Suppressor macrophage treated with lipopolysaccharide for 4 hours (primary cell): ENCODE data around the gene FAM9C.
A peak's percentile ranks its signal among the peaks of the same experiment; 100 is the strongest.

ENCODE experiments used
- DNase-seq: peaks from one replicate; pipeline ENCODE4 v3.0.0-alpha.2; 2020

FAM9C gene

DNA sequence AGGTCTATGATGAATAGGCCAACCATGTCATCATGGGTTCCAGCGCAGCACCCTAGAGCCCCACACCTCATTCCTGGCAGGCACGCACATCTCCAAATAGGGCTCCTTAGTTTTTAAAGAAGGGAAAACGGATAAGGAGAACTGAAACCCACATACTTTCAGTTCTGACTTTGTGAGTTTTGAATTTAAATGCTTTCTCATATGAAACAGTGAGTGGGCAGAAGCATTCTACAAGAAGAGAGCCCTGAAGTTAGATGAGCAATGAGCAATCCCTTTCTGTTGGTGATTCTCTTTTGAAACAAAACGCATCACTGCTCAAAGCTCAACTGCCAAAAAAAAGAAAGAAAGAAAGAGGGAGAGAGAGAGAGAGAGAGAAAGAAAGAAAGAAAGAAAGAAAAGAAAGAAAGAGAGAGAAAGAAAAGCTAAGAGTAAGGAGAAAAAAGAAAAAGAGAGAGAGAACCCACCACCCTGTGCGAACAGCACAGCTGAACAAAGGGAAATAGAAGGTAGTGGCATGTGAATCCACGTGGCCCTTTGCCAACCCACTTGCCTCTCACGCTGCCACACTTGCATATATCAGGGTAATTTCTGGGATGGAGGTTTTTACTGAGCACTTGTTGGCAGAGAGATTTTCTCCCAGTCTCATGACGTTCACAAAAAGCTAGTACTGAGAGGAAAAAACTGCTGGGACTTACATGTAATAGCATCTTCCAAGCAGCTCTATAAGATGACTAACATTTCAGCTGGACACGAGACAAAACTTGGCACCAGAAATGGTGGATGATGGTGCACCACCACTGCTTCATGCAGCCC is 38.6 kb downstream of the FAM9C start:
- DNase-seq: peak; percentile 88

DNA sequence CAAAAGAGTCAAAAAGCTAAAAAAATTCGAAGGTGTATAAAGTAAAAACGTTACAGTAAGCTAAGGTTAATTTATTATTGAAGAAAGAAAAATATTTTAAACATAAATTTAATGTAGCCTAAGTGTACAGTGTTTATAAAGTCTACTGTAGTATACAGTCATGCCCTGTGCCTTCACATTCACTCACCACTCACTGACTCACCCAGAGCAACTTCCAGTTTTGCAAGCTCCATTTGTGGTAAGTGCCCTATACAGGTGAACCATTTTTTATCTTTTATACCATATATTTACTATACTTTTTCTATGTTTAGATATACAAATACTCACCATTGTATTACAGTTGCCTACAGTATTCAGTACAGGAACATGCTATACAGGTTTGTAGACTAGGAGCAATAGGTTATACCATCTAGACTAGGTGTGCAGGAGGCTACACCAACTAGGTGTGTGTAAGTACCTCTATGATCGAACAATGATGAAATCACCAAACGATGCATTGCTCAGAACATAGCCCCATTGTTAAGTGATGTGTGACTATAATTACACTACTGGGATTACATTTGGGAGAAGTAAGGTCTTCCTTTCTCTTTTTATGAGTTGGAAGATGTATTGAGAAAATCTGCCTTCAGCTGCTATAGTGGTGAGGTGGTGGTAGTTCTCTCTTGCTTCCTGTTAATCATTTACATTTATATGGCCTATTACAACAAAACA is 42.3 kb downstream of the FAM9C start:
- peak; percentile 53 for DNase-seq

DNA sequence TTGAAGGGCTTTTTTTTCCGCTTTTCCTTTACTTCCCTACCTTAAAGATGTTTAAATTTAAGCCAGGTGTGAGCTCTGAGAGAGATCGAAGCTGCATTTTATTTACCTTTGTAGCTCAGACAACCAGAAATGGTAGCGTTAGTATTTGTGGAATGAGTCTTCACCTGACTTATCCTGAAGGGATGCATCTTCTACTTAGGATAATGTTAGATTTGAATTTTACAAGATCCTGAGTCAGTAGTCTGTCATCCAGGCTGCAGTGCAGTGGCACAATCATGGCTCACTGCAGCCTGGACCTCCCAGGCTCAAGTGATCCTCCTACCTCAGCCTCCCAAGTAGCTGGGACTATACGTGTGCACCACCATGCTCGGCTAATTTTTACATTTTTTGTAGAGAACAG is 43.3 kb downstream of the FAM9C start:
- DNase-seq: no peak

DNA sequence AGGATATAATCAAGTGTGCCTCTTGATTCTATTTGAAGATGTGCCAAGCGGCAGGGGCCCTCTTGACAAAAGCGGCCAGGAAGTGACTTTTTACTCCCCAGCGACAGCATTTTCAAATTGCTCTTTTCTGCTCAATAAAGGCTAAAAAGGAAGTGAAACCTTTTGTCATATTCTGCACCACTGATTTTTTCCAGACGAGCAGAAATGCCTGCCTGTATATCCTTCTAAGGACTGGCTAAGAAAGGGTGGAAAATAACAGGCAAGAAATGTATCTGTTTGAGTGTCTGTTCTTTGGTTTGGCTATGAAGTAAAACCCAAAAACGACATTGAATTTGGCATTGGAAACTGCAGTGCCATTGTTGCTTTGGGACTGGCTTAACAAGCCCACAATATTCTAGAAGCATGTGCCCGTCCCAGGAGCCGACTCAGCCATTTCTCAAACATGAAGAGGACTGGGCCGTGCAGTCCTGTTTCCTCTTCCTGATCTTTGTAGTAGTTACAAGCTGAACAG is 44.1 kb downstream of the FAM9C start:
- DNase-seq: peak; percentile 69

DNA sequence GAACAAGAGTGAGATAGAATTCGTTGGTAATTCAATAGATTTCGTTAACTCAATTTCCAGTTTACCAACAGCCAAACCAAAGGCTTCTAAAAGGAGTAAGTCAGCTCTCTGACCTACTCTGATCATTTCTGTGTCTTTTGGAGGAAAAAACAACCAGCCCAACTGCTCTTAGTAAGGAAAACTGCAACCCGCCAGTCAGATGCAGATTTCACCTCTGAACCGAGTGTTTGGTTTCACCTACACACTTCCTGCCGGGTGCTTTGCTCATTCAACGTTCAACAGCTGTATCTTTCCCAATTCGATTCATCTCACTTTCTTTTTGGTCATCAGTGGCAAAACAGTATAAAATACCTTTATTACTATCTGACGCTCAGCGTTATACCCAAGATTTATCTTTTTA is 45.0 kb downstream of the FAM9C start:
- DNase-seq: peak; percentile 47

DNA sequence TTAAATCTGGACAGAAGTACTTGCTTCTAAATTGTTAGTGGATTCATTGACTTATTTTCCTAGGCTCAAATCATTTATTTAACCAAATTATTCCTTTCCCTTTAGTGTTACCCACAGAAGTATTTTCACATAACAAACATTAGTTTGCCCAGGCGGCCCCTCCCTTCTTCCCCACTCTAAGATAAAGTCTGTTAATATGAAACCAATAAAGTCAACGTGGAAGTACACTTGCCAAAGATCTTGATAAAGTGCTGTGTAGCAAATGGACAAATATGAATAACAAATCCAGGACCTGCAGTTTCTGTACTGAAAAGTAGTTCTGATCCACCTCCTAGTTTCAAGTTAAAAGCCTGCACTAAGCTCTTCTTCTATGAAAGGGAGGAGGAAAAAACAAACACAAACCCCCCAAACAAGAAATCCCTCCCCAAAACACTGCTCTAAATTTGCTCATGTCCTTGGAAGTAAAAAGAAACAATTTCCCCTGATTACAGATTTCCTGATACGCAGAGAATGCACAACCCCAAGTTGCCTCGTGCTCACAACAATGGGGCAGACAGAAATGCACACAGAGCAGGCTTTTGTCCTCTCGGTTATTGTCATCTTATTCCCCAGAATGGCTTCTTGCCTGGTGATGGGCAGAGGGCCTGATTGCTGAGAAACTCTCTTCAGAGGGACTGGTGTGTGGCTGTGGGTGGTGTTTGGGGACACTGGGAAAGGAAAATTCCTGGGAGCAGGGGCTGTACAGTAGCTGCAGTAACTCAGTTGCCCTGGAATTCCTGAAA is 46.3 kb downstream of the FAM9C start:
- DNase-seq: no peak

DNA sequence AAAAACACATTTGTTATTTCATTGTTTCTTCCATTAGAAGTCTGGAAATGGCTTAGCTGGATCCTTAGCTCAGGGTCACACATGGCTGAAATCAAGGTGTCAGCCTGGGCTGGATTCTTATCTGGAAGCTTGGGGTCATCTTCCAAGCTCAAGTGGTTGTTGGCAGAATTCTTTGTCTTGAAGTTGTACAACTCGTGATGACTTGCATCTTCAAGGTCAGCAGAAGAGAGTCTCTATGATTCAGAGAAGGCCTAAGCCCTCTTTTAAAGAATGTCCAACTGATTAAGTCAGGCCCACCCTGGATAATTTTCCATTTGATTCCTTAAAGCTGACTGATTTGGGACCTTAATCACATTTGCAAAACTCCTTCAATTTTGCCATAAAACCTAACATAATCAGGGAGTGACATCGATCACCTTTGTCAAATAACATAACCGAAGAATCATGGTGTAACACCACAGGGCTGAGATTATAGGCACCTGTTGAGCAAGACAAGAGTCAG is 47.4 kb downstream of the FAM9C start:
- no peak for DNase-seq

DNA sequence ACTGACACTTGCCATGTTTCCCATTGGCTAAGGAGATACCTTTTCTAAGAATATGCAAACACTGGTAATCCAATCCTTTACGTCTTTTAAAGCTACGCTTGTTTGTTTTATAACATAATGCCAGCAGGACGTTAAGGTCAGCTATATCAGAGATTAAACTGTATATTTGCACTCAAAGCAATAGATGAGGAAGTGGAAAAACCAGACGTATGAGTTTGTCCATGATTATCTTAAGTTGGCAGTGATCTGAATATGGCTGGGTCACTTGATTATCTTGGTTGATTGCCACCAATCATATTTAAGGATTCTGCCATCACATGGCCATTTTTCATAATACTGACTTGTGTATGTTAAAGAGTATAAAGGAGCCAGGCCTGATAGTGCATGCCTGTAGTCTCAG is 50.1 kb downstream of the FAM9C start:
- DNase-seq: no peak

DNA sequence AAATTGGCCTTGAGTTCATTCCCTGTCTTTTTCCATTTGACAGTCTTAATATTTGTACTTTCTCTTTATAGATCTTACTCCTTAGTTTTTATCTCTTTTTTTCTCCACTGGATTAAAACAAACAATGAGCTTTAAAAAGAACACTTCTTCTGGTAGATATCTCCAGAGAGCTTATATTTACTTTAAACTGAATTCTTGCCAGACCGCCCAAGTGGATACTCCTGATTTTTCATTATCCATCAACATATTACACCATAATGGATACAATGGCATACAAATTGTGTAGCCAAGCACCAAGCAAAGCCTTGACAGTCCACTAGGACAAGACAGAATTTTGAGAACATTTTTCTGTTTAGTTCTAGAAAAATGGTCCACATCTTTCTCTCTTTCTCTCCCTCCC is 50.6 kb downstream of the FAM9C start:
- no peak for DNase-seq

DNA sequence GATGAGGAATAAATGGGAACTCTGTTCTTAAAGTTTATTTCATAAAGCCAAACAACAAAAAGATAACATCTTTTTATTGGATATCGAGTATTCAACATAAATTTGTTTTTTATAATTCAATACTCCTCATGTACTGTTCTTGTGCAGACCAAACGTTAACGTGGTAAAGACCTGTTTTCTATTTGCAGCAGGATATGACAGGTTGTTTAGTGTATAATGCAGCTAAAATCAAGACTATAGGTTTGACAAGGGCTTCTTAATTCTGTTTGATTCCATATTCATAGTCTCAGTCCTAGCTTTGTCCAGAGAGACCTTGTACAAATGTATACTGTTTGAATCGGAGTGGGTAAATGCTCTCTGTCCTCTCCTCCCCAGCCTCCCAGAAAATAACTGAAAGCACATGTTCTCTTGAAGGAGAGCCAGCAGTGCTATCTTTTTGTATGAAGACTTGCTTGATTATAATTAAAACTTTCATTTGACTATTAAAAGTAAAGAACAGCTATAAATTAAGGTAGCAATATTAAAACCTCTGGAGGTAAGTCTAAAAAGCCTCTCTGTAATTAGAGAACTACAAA is 51.8 kb downstream of the FAM9C start:
- no peak for DNase-seq

DNA sequence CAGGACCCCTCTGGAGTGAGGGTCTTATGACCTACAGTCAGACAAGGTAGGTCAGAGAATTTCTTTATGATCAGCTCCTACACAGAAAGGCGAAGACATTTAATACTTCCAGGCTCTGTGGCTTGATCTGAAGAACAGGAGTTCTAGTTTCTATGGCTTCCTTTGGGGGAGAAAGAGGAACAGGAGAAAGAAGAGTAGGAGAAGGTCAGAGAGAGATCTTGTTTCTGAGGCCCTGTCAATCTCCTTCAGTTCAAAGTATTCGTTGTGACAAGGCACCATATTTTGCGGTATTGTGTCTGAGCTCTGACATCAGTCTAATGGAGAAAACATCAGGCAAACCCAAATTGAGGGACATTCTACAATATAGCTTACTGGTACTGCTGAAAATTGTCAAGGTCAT is 52.8 kb downstream of the FAM9C start:
- DNase-seq: no peak

DNA sequence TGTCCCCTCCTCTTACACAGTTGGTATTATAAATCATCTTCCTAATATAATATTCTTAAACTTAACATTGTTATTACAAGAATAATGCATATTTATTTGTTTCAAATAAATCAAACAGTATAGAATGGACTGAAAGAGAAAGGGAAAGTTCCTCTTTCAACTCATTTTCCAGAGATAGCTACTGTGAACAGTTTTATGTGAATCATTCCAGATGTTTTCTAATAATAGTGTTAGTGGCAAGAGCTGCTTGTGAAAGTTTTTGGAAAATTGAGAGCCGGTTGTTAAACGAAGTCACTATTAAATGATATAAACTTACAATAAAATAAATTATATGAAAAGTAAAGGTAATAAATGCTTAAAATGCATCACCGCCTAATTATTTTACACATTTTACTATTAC is 55.0 kb downstream of the FAM9C start:
- DNase-seq: peak; percentile 30

DNA sequence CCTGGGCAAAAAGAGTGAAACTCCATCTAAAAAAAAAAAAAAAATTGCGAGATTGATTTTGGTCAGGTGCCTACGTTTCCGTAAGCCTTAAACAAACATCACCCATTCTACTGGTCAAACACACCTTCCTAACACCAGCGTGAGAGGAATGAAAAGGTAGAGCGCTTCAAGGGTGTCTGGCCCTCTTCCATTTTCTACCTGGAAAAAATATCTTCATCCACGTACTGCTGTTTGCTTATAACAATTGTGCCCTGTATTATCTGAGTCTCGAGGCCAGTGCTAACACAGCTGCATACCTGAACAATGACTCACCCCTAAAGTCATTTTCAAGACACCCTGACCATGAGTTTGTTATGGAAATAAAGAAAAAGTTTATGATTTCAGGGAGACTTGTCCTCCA is 55.6 kb downstream of the FAM9C start:
- DNase-seq: no peak

DNA sequence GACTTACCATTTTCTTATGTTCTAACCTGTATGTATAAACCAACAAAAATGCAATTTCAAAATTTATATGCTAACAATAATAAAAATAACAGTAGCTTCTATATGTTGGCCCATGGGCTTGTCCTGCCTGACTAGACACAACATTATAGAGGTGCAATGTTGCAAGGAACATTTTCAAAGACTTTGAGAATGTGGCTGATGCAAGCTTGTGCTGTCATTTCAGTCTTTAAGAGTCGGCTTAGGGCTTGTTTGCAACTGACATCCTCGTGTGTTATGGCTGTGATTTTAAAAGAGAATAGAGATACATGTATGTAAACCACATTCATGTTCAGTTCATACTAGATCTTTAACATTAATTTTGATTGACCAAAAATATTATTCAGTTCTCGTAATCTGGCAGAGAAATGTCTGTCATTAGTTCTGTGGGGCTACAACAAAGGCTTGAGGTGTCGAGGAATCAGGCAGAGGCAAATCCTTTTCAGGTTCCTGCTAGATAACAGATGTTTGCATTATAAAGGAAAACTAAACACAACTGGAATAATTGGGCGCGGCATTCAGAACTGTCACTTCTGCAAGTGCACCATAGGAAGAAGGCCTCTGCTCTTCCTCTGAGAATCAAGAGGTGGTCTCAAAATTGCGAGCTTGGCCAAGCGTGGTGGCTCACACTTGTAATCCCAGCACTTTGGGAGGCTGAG is 56.4 kb downstream of the FAM9C start:
- DNase-seq: no peak

DNA sequence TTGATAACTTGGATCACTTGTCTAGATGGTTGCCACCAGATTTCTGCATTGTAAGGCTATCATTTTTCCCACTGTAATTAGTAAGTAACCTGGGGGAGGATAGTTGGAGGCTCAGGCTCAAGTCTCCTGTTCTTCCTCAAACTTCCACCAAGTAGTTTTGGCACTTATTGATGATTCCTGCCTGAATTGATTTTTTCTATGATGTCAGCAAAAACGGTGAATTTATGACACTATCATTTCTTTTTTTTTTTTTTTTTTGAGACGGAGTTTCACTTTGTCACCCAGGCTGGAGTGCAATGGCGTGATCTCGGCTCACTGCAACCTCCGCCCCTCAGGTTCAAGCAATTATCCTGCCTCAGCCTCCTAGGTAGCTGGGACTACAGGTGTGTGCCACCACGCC is 57.1 kb downstream of the FAM9C start:
- DNase-seq: no peak

DNA sequence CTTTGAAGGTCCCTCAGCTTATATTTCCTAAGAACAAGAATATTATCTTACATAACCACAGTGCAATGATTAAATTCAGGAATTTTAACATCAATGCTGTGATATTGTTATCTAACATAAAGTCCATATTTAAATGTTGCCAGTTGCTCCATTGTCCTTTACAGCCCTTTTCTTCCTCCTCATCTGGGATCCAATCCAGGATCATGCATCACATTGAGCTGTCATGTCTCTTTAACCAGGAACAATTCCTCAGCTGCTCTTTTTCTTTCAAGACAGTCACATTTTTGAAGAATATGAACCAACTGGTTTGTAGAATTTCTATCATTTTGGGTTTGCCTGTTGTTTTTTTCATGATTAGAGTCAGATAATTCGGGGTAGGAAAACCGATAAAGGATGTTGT is 57.5 kb downstream of the FAM9C start:
- no peak for DNase-seq

DNA sequence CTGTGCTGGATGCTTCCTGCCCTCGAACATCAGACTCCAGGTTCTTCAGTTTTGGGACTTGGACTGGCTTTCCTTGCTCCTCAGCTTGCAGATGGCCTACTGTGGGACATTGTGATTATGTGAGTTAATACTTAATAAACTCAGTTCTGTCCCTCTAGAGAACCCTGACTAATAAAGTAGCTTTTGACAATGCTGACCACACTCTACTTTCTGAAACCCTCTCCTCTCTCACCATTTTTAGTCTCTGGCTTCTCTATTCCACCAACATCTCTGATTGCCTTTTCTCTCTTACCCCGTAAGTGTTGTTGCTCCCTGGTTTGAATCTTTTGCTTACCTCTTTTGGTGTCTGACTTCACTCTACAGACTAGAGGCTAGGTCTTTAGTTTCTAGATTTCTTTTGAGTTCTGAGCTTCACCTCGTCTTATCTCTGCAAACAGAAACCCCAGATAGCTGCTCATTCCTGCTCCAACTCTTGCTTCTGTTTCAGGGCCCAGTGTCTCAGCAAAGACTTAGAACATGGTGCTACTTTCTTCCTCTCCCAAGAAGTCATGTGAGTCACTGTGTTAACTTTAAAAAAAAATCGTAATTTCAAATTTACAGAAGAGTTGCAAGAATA is 58.1 kb downstream of the FAM9C start:
- DNase-seq: no peak
